H9 (cell line): ENCODE results near the gene CENPC. TPM values are rescaled to one million over a fixed set of nuclear protein-coding genes. Genes with fewer than 3 reads are reported as not detected.

ENCODE experiments used
- DNase-seq: peaks from one replicate; pipeline ENCODE4 v3.0.0-alpha.2; 2017
- H2AFZ ChIP-seq: one replicate; pipeline ENCODE4 v1.6.1; 2013; ENCODE audit warnings: mild to moderate bottlenecking, low read length, control low read depth, moderate library complexity
- H2AK5ac ChIP-seq: 2 replicates; pipeline ENCODE4 v1.6.1; 2013; ENCODE audit warnings: low read length, control low read depth, mixed read lengths; ENCODE audit not compliant: insufficient read length
- H2BK120ac ChIP-seq: one replicate; pipeline ENCODE4 v1.6.1; 2013; ENCODE audit warnings: low read depth, mild to moderate bottlenecking, low read length, control low read depth, inconsistent platforms; ENCODE audit not compliant: poor library complexity, severe bottlenecking
- H2BK12ac ChIP-seq: 2 replicates; pipeline ENCODE4 v1.6.1; 2013; ENCODE audit warnings: low read length, control low read depth, mixed read lengths, low read depth; ENCODE audit not compliant: insufficient read length
- H2BK15ac ChIP-seq: 2 replicates; pipeline ENCODE4 v1.6.1; 2013; ENCODE audit warnings: low read depth, low read length, control low read depth
- H2BK20ac ChIP-seq: one replicate; pipeline ENCODE4 v1.6.1; 2013; ENCODE audit warnings: low read depth, mild to moderate bottlenecking, low read length, control low read depth, inconsistent platforms; ENCODE audit not compliant: poor library complexity, severe bottlenecking
- H2BK5ac ChIP-seq: 2 replicates; pipeline ENCODE4 v1.6.1; 2013; ENCODE audit warnings: low read length, control low read depth, mixed read lengths; ENCODE audit not compliant: insufficient read length
- H3K14ac ChIP-seq: 2 replicates; pipeline ENCODE4 v1.6.1; 2013; ENCODE audit warnings: low read length, control low read depth; ENCODE audit not compliant: insufficient read depth
- H3K18ac ChIP-seq: 2 replicates; pipeline ENCODE4 v1.6.1; 2013; ENCODE audit warnings: low read depth, mild to moderate bottlenecking, mixed read lengths, low read length, control low read depth; ENCODE audit not compliant: insufficient read length
- H3K23ac ChIP-seq: 2 replicates; pipeline ENCODE4 v1.6.1; 2013; ENCODE audit warnings: low read length, control low read depth, mixed read lengths, low read depth; ENCODE audit not compliant: insufficient read length
- H3K23me2 ChIP-seq: 2 replicates; pipeline ENCODE4 v1.6.1; 2013; ENCODE audit warnings: low read depth, mild to moderate bottlenecking, mixed read lengths, low read length, control low read depth; ENCODE audit not compliant: insufficient read length, poor library complexity, severe bottlenecking
- H3K27ac ChIP-seq: 2 replicates; pipeline ENCODE4 v1.5.1; 2013; ENCODE audit warnings: low read length, control low read depth, mixed read lengths, low read depth; ENCODE audit not compliant: insufficient read length
- H3K27me3 ChIP-seq: 2 replicates; pipeline ENCODE4 v1.6.1; 2013; ENCODE audit warnings: low read length, control low read depth, inconsistent platforms; ENCODE audit not compliant: insufficient read depth
- H3K4ac ChIP-seq: 2 replicates; pipeline ENCODE4 v1.6.1; 2013; ENCODE audit warnings: low read depth, mild to moderate bottlenecking, control low read depth, inconsistent platforms, low read length, moderate library complexity
- H3K4me1 ChIP-seq: 2 replicates; pipeline ENCODE4 v1.6.1; 2013; ENCODE audit warnings: low read length, control low read depth, inconsistent platforms; ENCODE audit not compliant: insufficient read depth
- H3K4me2 ChIP-seq: 2 replicates; pipeline ENCODE4 v1.6.1; 2013; ENCODE audit warnings: low read length, control low read depth, mixed read lengths; ENCODE audit not compliant: insufficient read length, insufficient read depth
- H3K56ac ChIP-seq: 2 replicates; pipeline ENCODE4 v1.6.1; 2013; ENCODE audit warnings: low read depth, mild to moderate bottlenecking, mixed read lengths, low read length, control low read depth; ENCODE audit not compliant: insufficient read length
- H3K79me1 ChIP-seq: 2 replicates; pipeline ENCODE4 v1.6.1; 2013; ENCODE audit warnings: low read depth, mild to moderate bottlenecking, moderate library complexity, low read length, control low read depth, inconsistent platforms; ENCODE audit not compliant: insufficient read depth, poor library complexity, severe bottlenecking
- H3K79me2 ChIP-seq: 2 replicates; pipeline ENCODE4 v1.6.1; 2013; ENCODE audit warnings: low read length, control low read depth, inconsistent platforms; ENCODE audit not compliant: insufficient read depth
- H3K9ac ChIP-seq: 2 replicates; pipeline ENCODE4 v1.6.1; 2013; ENCODE audit warnings: low read length, control low read depth, mixed read lengths; ENCODE audit not compliant: insufficient read length; ENCODE audit errors: extremely low read depth
- H3K9me3 ChIP-seq: one replicate; pipeline ENCODE4 v1.6.1; 2013; ENCODE audit warnings: low read depth, low read length, inconsistent platforms; ENCODE audit not compliant: control insufficient read depth
- H3T11ph ChIP-seq: one replicate; pipeline ENCODE4 v1.6.1; 2013; ENCODE audit warnings: mild to moderate bottlenecking, low read length, control low read depth, inconsistent platforms
- H4K20me1 ChIP-seq: one replicate; pipeline ENCODE4 v1.6.1; 2013; ENCODE audit not compliant: control insufficient read depth, insufficient read length, insufficient read depth
- H4K5ac ChIP-seq: 2 replicates; pipeline ENCODE4 v1.6.1; 2013; ENCODE audit warnings: low read depth, mild to moderate bottlenecking, mixed read lengths, low read length, control low read depth; ENCODE audit not compliant: insufficient read length
- H4K8ac ChIP-seq: replicated peaks from 2 replicates; pipeline ENCODE4 v1.6.1; 2013; ENCODE audit warnings: low read length, control low read depth, mixed read lengths, low read depth; ENCODE audit not compliant: insufficient read length
- H4K91ac ChIP-seq: 2 replicates; pipeline ENCODE4 v1.6.1; 2013; ENCODE audit warnings: low read depth, mild to moderate bottlenecking, moderate library complexity, mixed read lengths, low read length, control low read depth; ENCODE audit not compliant: insufficient read length
- H3K27ac Mint-ChIP-seq, 3 experiments: 2 replicates in 2 of 3; 3 replicates in 1 of 3; pipeline ENCODE4 v1.8.0; 2020 to 2021; ENCODE audit warnings: mixed read lengths in 3 of 3, mild to moderate bottlenecking in 1 of 3, moderate library complexity in 1 of 3
- H3K27me3 Mint-ChIP-seq: 2 replicates; pipeline ENCODE4 v1.8.0; 2021; ENCODE audit warnings: low read depth, mild to moderate bottlenecking, moderate library complexity, mixed read lengths
- H3K36me3 Mint-ChIP-seq, 3 experiments: 2 replicates in 2 of 3; 3 replicates in 1 of 3; pipeline ENCODE4 v1.8.0; 2020 to 2021; ENCODE audit warnings: low read depth in 3 of 3, mixed read lengths in 3 of 3; ENCODE audit not compliant: insufficient read depth in 1 of 3
- H3K4me1 Mint-ChIP-seq, 2 experiments: 2 replicates each; pipeline ENCODE4 v1.8.0; 2020; ENCODE audit warnings: mixed read lengths in 2 of 2
- H3K4me3 Mint-ChIP-seq, 2 experiments: 2 replicates in 1 of 2; 3 replicates in 1 of 2; pipeline ENCODE4 v1.8.0; 2020 to 2021; ENCODE audit warnings: mild to moderate bottlenecking in 2 of 2, mixed read lengths in 2 of 2, moderate library complexity in 1 of 2
- H3K9me3 Mint-ChIP-seq, 2 experiments: 2 replicates in 1 of 2; 3 replicates in 1 of 2; pipeline ENCODE4 v1.8.0; 2020; ENCODE audit warnings: mild to moderate bottlenecking in 2 of 2, mixed read lengths in 2 of 2, moderate library complexity in 1 of 2
- WGBS: extraction: QIAGEN DNeasy Blood & Tissue Kit; methylation state at CpG from one replicate; pipeline ENCODE4 v1.1.7; 2013; ENCODE audit warnings: missing lambda C conversion rate, low lambda C conversion rate, mixed read lengths; ENCODE audit not compliant: insufficient read length; ENCODE audit errors: extremely low coverage; 5-methylcytosine and 5-hydroxymethylcytosine counted together
- total RNA-seq: library from RNA; stranded (reverse); gene quantifications from 2 replicates; pipeline ENCODE4 v1.2.1, GENCODE V29; 2021
- TF ChIP-seq, protein P1 (sequence below): fragments of 200-600 bp; sonication (generic); conservative IDR thresholded peaks from 3 replicates; pipeline ENCODE4 v1.8.0; 2021; ENCODE audit warnings: antibody characterized with exemption, mild to moderate bottlenecking

CENPC gene
- total RNA-seq, 1 experiment from 2014 or later, result 18.8 TPM

DNA sequence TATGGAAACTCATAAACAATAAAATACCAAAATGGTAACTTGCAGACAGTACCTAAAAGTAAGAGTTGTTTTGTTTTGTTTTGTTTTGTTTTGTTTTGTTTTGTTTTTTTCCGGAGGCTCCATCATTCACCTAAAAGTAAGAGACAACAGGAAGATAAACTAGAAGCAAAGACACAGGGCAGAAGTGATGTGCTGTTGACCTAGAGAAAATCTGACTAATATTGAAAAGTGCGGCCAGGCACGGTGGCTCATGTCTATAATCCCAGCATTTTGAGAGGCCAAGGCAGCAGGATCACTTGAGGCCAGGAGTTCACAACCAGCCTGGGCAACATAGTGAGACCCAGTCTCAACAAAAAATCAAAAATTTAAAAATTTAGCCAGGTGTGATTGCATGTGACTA lies 5.6 kb upstream of the CENPC start:
- peaks cover 5% of the 10 kb centered on the region in 2 experiments for H3K4me1 Mint-ChIP-seq
- Histone ChIP-seq H3K27me3 (no peaks in the 10 kb centered on the region), H3K23me2 (no peaks in the 10 kb centered on the region), H4K20me1 (no peaks in the 10 kb centered on the region), H2AK5ac (no peak overlapping the region), H4K5ac (no peak overlapping the region), H3K4me1 (no peaks in the 10 kb centered on the region), H3K23ac (no peak overlapping the region), H3K9ac (no peak overlapping the region), H3K14ac (no peak overlapping the region), H3K27ac (no peak overlapping the region), H2BK15ac (no peak overlapping the region), H3K18ac (no peak overlapping the region), H3K9me3 (no peaks in the 10 kb centered on the region), H2AFZ (no peak overlapping the region), H4K91ac (no peak overlapping the region), H2BK12ac (no peak overlapping the region), H3K56ac (no peak overlapping the region), H3K79me1 (no peaks in the 10 kb centered on the region), H3K4me2 (no peak overlapping the region), H3T11ph (no peak overlapping the region), H3K79me2 (no peaks in the 10 kb centered on the region), H2BK5ac (no peak overlapping the region), H3K4ac (no peak overlapping the region), H4K8ac (no peak overlapping the region), H2BK20ac (no peak overlapping the region), H2BK120ac (no peak overlapping the region)
- no peaks in the 10 kb centered on the region for H3K36me3 Mint-ChIP-seq
- no peaks in the 10 kb centered on the region for H3K27me3 Mint-ChIP-seq
- WGBS, result no CpG with 5 or more reads among the region's 3 CpGs
- H3K9me3 Mint-ChIP-seq, result no peaks in the 10 kb centered on the region
- H3K4me3 Mint-ChIP-seq, result no peak overlapping the region
- DNase-seq, result no peak
- TF ChIP-seq, protein P1, sequence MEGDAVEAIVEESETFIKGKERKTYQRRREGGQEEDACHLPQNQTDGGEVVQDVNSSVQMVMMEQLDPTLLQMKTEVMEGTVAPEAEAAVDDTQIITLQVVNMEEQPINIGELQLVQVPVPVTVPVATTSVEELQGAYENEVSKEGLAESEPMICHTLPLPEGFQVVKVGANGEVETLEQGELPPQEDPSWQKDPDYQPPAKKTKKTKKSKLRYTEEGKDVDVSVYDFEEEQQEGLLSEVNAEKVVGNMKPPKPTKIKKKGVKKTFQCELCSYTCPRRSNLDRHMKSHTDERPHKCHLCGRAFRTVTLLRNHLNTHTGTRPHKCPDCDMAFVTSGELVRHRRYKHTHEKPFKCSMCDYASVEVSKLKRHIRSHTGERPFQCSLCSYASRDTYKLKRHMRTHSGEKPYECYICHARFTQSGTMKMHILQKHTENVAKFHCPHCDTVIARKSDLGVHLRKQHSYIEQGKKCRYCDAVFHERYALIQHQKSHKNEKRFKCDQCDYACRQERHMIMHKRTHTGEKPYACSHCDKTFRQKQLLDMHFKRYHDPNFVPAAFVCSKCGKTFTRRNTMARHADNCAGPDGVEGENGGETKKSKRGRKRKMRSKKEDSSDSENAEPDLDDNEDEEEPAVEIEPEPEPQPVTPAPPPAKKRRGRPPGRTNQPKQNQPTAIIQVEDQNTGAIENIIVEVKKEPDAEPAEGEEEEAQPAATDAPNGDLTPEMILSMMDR, result no peak
- no peak overlapping the region for H3K27ac Mint-ChIP-seq
